PC-3 (cell line): ENCODE results near the gene STARD10.

Experiments used
- CTCF ChIP-seq: fragments of 300-600 bp; sonication (generic); conservative IDR thresholded peaks from 2 replicates; pipeline ENCODE4 v1.5.1; 2017; ENCODE audit warnings: antibody characterized with exemption, low read depth, mild to moderate bottlenecking, low read length
- EZH2 ChIP-seq: fragments of 300-600 bp; sonication (generic); IDR thresholded peaks from one replicate; pipeline ENCODE4 v1.6.1; 2017; ENCODE audit warnings: antibody characterized with exemption, mild to moderate bottlenecking, low read length; ENCODE audit not compliant: unreplicated experiment
- EZH2phosphoT487 ChIP-seq: fragments of 300-600 bp; sonication (generic); IDR thresholded peaks from 2 replicates; pipeline ENCODE4 v1.6.1; 2018; ENCODE audit warnings: mild to moderate bottlenecking, antibody characterized with exemption, low read length, borderline replicate concordance

- no peak for TF ChIP-seq EZH2
- TF ChIP-seq CTCF = no peak
- TF ChIP-seq EZH2phosphoT487 = no peak
These were observed 41.5 kb downstream of the STARD10 start, which contains the start of gene ARAP1 for GRCh38 chr11:72752088-72752914.
